Fibroblast of villous mesenchyme (primary cell): ENCODE measurements around the gene CC2D1B. TPM values are rescaled to one million over a fixed set of nuclear protein-coding genes. Genes with fewer than 3 reads are reported as not detected.

ENCODE experiments used
- DNase-seq: peaks from one replicate; pipeline ENCODE4 v3.0.0-alpha.2; 2010; ENCODE audit warnings: low read depth
- H3K4me3 ChIP-seq: 2 replicates; pipeline ENCODE4 v1.5.1; 2011; ENCODE audit warnings: low read depth, mild to moderate bottlenecking, low read length
- CTCF ChIP-seq: IDR thresholded peaks from 2 replicates; pipeline ENCODE4 v1.5.1; 2012; ENCODE audit warnings: low read depth, mild to moderate bottlenecking, low read length; ENCODE audit not compliant: insufficient read depth
- total RNA-seq: library from RNA; depleted of rRNA; stranded (reverse); fragments of >200 nt; gene quantifications from 2 replicates; pipeline ENCODE4 v1.2.3, GENCODE V29; 2012

Gene CC2D1B
- total RNA-seq, 1 donor = 36.7 TPM

DNA sequence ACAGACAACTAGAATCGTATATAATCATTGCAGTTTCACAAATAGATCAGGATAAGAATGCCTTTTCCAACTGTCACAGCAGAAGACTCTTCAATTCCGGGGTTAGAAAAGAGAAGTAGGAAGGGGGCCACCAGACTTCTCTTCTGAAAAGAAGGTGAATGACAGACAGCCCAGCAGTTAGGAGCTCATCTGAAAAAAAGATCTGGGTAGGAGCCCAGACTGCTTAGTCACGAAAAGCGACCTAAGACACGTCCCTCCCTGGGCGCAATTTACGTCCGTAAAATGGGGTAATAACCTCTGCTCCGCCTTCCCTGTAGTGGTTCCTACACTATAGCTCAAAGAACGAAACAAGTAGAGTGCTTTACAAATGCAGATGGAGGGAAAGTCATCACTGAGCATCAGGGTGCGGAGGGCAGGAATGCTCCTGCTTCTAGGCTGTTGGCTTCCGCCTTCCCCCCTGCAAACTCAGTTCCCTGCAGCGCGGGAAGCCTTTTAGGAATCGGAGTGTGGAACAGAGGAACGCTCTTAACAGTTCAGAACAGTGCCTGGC lies 37.6 kb upstream of the CC2D1B start:
- no peak for TF ChIP-seq CTCF
- H3K4me3 ChIP-seq = peak overlapping the region; percentile 93
- DNase-seq = peak; percentile 75

GRCh38 chr1:52402860-52403240 lies 36.8 kb upstream of the CC2D1B start:
- DNase-seq = no peak

DNA sequence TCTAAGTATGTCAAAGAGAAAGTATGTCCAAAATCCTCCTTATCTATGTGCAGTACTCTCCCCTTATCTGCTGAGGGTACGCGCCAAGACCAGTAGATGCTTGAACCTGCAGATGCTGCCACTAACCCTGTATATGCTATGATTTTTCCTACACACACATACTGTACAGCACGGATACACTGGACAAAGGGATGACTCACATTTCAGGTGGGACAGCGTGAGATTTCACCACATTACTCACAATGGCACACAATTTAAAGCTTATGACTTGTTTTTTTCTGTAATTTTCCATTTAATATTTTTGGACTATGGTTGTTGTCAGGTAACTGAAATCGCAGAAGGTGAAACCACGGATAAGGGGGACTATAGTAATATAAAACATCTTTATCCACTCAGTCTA lies 34.1 kb upstream of the CC2D1B start:
- H3K4me3 ChIP-seq = no peak overlapping the region
- no peak for TF ChIP-seq CTCF
- no peak for DNase-seq

More at GRCh38 chr1:52402860-52403240, 36.8 kb upstream of the CC2D1B start:
- peak overlapping the region; percentile 93 for H3K4me3 ChIP-seq
- no peak for TF ChIP-seq CTCF

- no peak overlapping the region for H3K4me3 ChIP-seq
- no peak for TF ChIP-seq CTCF
- no peak for DNase-seq
Measured at GRCh38 chr1:52399629-52400028, 33.6 kb upstream of the CC2D1B start.

DNA sequence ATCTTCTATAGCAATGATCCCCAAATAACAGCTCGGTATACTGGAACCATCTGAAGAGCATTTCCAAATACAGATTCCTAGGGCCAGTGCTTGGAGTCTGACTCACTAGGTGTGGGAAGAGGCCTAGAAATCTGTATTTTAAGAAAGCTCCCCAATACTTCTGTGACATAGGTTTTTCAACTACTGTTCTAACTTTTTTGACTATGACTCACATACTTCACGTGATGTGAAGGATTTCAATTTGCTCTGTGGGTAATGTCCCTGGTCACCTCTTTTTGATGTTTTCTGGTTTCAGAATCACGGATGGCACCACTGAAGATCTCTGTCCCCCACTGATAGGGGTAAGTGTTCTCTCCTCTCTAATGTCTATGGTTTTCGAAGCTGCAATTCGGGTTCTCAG lies 27.2 kb upstream of the CC2D1B start:
- no peak for DNase-seq
- no peak for TF ChIP-seq CTCF
- H3K4me3 ChIP-seq = no peak overlapping the region

DNA sequence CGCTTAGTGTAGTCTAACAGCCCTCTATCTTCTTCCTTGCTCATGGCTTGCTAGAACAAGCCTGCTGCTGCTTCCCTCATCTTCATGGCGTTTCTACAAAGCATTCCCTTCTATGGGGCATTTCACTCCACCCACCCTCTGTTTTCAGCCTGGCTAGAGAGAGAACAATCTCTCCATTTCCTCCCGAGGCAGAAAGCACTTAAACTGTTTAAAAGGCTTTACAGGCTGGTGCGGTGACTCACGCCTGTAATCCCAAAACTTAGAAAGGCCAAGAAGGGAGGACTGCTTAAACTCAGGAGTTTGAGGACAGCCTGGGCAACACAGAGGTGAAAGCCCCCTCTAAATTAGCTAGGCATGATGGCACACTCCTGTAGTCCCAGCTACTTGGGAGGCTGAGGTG lies 20.5 kb upstream of the CC2D1B start:
- DNase-seq = peak; percentile 48

More for the DNA sequence above, 20.5 kb upstream of the CC2D1B start:
- no peak overlapping the region for H3K4me3 ChIP-seq
- TF ChIP-seq CTCF = no peak
